Stimulated activated effector memory CD8-positive, alpha-beta T cell treated with anti-CD3 and anti-CD28 coated beads, Interleukin-12 subunit alpha, Interleukin-12 subunit beta, amount 100 ng/mL, for 72 hours (primary cell): ENCODE results near the gene AP3B1.

Experiments
- ATAC-seq: fragments of 150-1000 bp; cut with Tn5 transposase; 2 replicates; pipeline ENCODE4 v1.10.0; 2021
- DNase-seq, 2 donors: peaks; one replicate each; pipeline ENCODE4 v3.0.0; 2021 to 2022; ENCODE audit warnings: low spot score in 2 of 2
- H3K27ac Mint-ChIP-seq: one replicate; pipeline ENCODE4 v1.8.0; 2022; ENCODE audit warnings: mild to moderate bottlenecking, mixed read lengths
- H3K36me3 Mint-ChIP-seq: one replicate; pipeline ENCODE4 v1.8.0; 2022; ENCODE audit warnings: mild to moderate bottlenecking, mixed read lengths
- H3K4me1 Mint-ChIP-seq: one replicate; pipeline ENCODE4 v1.8.0; 2022; ENCODE audit warnings: mixed read lengths
- H3K4me3 Mint-ChIP-seq: one replicate; pipeline ENCODE4 v1.8.0; 2022; ENCODE audit warnings: mild to moderate bottlenecking, mixed read lengths
- H3K9me3 Mint-ChIP-seq: one replicate; pipeline ENCODE4 v1.8.0; 2022; ENCODE audit warnings: mixed read lengths

AP3B1 gene

DNA sequence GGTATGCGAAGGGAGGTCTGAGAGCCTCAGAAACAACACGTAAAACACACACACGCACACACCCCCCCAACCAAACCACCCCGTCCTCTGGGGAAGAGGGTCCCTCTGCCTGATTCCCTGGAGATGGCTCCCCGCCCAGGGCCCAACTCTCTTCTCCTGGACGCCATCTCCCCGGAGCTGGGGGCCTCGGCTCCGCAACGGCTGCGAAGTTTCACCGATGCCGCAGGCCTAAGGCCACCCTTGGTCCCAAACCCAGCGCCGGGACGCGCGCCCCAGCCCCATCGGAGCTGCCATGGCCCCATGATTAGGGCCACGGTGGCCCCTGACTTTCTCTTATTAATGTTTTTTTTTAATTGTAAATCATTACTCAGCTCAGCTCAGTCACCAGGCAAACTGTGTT is 337.0 kb downstream of the AP3B1 start:
- H3K27ac Mint-ChIP-seq: no peak overlapping the region

DNA sequence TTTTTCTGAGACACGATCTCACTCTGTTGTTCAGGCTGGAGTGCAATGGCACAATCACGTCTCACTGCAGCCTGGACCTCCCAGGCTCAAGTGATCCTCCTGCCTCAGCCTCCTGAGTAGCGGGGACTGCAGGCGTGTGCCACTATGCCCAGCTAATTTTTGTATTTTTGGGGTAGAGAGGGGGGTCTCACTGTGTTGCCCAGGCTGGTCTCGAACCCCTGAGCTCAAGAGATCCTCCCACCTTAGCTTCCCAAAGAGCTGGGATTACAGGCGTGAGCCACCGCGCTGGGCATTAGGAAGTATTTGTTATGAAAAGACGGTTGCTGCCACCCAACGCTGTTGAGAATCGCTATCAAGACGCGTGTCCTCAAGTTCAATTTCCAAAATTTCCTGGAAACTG is 337.4 kb downstream of the AP3B1 start:
- H3K4me1 Mint-ChIP-seq: peaks cover 7% of the 10 kb centered on the region
- no peak for ATAC-seq
- H3K9me3 Mint-ChIP-seq: no peaks in the 10 kb centered on the region
- H3K27ac Mint-ChIP-seq: no peak overlapping the region
- DNase-seq: no peak
- H3K4me3 Mint-ChIP-seq: no peak overlapping the region
- H3K36me3 Mint-ChIP-seq: no peaks in the 10 kb centered on the region

More for the DNA sequence above, 337.0 kb downstream of the AP3B1 start:
- no peak for ATAC-seq
- no peak for DNase-seq
- H3K9me3 Mint-ChIP-seq: no peaks in the 10 kb centered on the region
- H3K4me3 Mint-ChIP-seq: no peak overlapping the region
- H3K36me3 Mint-ChIP-seq: no peaks in the 10 kb centered on the region
- H3K4me1 Mint-ChIP-seq: peaks cover 7% of the 10 kb centered on the region

DNA sequence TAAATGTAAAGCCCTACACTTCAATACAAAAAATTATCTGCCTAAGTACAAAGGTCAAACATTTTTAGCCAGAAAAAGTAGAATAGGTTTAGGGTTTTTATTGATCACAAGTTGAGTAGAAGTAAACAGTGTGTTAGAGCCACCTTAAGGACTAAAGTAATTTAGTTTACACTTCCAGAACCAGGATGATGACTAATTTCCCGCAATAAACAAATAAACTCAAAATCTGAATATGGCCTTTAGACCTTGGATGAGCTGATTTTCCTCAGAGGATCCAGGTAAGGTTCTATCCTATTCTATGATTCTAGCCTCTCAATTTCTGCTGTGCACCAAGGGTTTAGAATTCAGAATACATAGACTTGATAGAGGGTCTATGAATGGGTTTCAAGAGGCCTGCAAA is 338.9 kb downstream of the AP3B1 start:
- ATAC-seq: no peak
- H3K9me3 Mint-ChIP-seq: no peaks in the 10 kb centered on the region

DNA sequence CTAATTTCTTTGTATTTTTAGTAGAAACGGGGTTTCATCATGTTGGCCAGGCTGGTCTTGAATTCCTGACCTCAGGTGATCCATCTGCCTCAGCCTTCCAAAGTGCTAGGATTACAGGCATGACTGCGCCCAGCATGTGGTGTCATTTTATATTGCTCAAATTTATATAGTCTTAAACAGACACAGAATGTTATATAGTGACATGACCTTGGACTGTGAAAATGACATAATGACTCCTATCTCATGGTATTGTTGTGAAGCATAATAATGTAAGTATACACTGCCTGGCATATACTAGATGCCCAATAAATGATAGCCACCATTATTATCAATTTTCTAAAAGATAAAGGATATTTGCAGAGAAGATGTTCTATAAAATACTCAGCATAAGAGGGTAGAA is 341.1 kb downstream of the AP3B1 start:
- Mint-ChIP-seq H3K4me1 (no peaks in the 10 kb centered on the region), H3K27ac (no peak overlapping the region), H3K36me3 (no peaks in the 10 kb centered on the region), H3K9me3 (no peaks in the 10 kb centered on the region), H3K4me3 (no peak overlapping the region)
- no peak for ATAC-seq
- no peak for DNase-seq

More for the DNA sequence above, 338.9 kb downstream of the AP3B1 start:
- no peak overlapping the region for H3K4me3 Mint-ChIP-seq
- no peaks in the 10 kb centered on the region for H3K36me3 Mint-ChIP-seq
- no peak for DNase-seq
- peaks cover 7% of the 10 kb centered on the region for H3K4me1 Mint-ChIP-seq
- H3K27ac Mint-ChIP-seq: no peak overlapping the region

DNA sequence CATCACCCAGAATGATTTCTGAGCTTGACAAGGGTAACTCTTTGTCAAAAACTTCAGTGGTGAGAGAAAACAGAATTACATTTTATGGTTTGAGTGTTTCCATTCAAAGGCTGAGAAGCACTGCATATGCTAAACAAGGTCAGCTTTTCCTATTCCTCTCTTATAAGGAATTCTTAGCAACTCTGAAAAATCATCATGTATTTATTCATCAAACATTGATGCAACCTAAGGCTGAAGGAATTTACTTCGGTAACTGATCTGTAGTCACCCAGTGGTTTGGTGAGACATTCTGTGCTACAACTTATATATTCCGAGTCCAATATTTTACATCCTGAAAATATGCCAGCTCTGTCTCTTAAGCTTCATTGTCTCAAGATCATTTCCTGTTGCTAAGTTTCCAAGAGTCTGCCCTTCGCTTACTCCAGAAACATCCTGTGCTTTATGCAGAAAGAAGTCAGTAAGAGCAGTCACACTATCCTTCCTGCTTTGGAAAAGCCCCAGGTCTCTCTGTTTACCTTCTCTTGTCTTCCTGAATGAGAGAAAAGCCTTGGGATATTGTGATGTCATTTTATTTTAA is 341.8 kb downstream of the AP3B1 start:
- DNase-seq: no peak
- H3K4me3 Mint-ChIP-seq: no peak overlapping the region
- no peaks in the 10 kb centered on the region for H3K4me1 Mint-ChIP-seq
- ATAC-seq: no peak
- no peak overlapping the region for H3K27ac Mint-ChIP-seq
- H3K36me3 Mint-ChIP-seq: no peaks in the 10 kb centered on the region
- H3K9me3 Mint-ChIP-seq: no peaks in the 10 kb centered on the region
